NCI-H1048 (cell line): ENCODE measurements around the gene TBL1X.

ENCODE experiments used
- DNase-seq: peaks from one replicate; lab custom pipeline; 2025; lab: John Stamatoyannopoulos, UW

Gene TBL1X

DNA sequence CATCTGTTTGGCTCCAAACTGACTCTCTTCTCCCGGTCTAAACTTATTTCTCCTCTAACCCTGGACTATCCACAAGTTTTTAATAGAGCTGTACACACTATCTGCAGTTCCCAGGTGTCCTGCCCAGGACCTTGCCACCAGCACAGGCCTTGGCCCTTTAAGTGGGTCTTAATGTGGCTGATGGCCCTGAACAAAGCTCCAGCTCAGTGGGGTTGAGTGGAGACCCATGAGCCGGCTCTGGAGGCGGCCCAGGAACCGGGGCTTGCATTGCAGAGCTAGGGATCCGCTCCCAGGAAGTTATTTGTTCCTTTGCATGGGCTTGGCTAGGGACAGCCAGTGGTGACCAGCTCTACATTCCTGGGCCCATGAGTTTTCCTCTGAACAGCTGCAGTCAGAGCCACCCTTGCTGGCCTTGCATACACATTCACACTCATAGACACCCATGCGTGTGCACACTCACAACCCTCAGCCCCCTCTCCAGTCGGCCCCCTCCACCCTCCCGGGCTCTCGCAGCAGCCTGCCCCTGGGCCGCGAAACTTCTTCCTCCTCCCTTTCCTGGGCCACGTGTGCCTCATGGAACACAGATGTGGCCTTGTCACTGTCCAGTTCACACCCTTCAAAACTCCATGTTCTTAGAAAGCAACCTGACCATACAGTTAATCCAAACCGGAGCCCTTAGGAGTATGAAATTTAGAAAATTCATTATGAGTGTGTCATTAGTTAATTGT is 242.6 kb downstream of the TBL1X start:
- no peak for DNase-seq

DNA sequence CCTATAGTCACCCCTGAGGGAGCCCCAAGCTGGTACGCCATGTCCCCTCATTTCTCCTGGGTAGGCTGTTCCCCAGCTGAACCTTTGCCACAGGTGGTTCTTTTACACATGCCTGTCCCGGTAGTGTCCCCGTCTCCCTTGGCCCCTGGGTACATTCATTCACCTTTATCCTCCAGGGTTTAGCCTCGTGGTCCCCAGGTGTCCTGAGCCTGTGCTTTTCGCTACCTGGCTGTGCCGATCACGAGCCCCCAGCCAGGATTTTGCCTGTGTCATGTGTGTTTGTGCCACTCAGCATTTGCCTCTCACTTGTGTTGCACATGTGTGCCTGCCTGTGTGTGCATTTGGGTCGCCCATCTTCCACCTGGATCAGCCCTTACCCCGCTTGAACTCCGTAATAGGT is 243.2 kb downstream of the TBL1X start:
- no peak for DNase-seq

DNA sequence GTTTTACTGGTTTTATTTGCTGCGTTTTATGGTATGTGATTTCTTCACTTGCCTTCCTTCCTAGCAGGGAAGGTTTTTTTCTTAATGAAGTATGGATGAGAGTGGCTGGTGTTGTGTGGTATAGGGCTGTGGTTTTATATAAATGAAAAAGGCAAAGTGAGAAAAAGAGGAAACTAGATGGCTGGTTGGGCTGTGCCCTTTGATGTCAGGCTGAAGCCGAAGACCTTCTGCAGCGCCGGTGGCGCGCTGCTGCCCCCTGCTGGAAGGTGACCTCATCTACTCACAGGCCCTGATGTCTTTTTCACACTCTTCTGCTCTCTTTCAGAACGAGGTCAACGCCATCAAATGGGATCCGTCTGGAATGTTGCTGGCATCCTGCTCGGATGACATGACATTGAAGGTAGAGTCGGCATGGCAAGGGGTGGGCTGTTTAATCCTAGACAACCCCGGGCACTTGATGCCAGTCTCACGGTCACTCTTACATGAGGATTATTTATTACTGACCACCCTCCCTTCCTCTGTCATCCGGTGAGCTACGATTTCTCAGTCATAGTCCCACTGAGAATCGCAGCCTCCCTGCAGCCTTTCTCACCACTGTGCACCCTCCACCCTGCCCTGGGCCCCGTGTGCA is 244.2 kb downstream of the TBL1X start:
- peak; percentile 31 for DNase-seq

DNA sequence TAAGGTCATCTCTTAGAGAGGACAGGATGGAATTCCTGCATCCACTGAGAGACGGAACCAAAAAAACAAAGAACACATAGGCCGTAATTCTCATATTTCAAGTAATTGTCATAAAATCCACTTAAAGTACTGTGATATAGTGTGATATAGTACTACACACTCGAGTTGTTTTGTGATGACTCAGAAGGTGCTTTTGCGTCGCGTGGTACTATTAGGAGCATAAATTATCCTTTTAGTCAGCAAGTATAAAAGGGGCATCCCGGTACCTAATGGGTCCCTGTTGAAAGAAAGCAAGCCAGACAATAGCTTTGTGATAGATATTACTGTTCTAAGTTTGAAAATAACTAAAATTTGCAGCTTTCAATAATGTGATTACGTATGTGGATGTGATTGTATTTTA is 245.5 kb downstream of the TBL1X start:
- DNase-seq: no peak

DNA sequence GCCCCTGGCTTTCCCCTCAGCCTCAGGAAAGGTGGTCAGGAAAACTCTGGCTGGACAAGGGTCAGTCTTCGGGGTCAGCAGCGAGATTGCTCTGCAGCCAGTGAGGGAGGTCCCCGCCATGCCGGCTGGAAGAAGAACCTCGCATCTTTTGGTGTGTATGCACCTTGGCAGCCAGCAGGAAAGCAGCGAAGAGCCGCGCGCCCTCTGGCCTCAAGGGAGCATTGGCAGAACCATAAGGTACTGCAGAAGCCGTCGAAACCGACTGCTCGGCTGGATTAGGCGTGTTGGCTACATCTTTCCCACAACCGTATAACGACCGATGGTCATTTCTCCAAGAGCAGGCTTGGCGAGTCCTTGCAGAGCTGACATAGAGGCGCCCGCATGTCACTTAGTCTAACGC is 252.5 kb downstream of the TBL1X start:
- DNase-seq: no peak

DNA sequence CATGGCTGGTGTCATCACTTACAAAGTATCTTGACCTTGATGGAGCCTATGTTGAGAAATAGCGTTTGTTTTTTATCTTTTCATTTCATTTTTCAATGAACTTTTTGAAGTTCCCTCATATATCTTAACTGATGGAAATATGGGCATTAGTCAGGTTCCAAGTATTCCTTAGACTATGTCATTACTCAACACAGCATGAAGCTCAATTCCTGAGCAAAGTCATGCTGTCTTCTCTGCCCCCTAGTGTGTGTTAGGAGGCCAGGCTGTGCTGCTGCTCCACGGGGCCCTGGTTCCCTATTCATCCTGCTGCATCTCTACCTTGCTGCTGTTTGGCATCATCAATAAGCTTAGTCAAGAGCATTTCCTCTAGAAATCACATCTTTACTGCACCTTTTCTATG is 259.9 kb downstream of the TBL1X start:
- DNase-seq: no peak

DNA sequence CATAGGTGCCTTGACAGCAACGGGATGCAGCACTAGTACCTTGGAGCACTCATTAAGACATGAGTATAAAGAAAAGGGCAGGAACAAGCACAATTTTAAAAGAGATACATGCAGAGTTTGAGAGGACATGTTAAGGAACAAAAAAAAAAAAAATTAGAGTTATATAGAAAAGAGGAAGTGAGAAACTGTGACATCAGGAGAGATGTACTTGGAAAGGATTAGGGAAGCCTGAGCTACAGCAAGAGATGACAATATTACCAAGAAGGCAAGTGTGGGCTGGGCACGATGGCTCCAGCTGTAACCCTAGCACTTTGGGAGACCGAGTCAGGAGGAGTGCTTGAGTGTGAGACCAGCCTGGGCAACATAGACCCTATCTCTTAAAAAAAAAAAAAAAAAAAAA is 263.4 kb downstream of the TBL1X start:
- no peak for DNase-seq

DNA sequence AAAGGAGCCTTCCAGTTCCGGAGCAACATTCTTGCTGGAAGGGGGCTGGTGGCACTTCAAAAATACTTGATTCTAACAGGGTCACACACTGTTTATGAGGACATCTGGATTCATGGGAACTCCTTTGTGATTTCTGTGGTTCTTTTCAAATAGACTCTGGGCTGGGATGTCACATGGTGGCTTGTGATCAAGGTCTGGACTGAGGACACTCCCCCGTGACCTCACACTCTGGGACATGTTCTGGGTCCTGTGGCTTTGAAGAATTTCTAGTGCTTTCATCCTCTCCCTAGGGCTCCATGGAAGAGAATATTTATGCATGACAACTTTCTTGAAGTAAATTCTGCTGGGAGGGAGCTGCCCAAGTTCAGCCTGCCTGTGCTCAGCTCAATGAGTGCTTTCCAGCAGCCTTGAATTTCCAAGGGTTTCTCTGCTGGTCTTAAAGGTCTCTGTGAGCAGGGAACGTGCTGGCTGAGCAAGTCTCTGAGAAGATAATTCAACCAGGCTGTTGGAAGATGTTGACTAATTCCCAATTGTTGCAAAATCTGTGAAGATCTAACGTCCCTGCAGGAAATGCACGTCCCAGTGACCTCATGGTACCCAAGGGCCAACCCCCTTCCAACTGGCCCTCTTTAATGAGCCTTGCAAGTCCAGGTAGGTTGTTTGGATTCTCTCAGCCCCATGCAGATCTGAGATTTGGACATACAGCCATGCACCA is 264.5 kb downstream of the TBL1X start:
- DNase-seq: no peak

DNA sequence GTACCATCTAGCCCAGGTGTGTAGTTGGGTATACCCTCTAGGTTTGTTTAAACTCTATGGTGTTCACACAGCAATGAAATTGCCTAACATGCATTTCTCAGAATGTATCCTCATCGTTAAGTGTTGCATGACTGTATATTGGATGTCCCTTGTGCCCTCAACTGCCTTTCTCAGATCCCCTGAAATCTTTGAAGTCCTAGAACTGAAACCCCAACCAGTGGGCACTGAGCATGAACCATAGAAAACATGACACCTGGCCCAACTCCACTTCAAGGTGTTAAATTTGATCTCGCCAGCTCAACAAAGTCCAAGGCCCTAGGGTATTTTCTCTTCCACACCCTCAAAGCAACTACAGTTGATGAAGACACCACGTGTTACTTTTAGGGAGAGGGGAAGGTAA is 265.2 kb downstream of the TBL1X start:
- no peak for DNase-seq

DNA sequence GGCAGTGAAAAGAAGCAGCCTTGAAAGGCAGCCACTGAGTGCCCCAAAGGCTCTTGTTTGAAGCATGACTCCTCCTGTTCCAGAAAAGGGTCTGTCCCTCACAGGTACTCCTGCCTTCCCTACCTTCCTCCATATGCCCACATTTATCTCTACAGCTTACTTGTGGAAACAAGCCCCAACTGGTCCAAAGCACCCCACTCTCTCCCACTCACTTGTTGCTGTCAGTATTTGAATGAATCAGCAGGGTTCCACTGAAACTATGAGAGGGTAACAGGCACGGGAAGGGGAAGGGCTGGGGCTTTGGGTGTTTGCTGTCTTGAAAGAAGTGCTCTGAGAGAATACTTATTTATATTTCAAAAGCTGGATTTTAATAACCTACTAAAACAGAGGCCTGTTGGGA is 265.9 kb downstream of the TBL1X start:
- no peak for DNase-seq

DNA sequence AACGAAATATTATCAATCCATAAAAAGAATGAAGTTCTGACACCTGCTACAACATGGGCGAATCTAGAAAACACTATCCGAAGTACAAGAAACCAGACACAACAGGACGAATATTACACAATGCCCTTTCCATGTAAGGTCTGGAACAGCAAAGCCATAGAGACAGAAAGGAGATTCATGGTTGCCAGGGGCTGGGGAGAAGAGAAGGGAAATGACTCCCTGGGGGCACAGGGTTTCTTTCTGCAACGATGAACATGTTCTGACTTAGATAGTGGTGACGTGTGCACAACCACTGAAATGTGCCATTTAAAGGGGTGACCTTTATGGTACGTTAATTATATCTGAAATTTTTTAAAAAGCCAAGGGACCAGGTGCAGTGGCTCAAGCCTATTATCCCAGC is 272.5 kb downstream of the TBL1X start:
- no peak for DNase-seq

DNA sequence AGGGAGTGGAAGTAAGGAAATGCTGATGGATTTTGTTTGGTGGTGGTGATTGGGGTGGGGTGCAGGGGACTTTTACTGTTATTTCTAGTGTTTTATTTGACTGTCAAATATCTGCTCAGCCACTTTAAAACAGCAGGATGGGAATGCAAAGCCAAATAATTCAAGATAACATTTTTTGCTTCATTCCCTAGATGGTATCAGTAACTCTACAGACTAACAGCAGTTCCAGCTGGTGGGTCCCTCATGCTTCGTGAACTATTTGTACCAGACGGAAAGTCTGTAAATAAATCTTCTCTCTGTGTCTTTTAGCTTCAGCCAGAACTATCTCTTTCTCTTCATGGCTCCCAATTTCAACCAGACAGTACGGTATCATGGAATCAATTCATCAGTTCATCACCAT is 273.3 kb downstream of the TBL1X start:
- no peak for DNase-seq

DNA sequence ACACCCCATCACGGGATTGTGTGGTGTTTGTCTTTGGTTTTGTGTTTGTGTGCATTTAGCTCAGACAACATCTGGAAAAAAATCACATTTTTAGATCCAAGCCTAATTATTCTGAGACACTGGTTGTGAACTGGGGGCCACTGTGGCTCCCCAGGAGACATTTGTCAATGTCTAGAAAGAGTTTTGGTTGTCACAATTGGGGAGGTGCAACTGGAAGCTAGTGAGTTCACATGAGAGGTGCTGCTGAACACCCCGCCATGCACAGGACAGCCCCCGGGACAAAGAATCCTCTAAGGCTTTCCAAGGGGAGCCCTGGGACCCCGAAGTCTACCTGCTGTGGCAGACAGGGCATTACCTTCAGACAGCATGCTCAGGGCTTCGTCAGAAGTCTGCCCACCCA is 274.3 kb downstream of the TBL1X start:
- no peak for DNase-seq

DNA sequence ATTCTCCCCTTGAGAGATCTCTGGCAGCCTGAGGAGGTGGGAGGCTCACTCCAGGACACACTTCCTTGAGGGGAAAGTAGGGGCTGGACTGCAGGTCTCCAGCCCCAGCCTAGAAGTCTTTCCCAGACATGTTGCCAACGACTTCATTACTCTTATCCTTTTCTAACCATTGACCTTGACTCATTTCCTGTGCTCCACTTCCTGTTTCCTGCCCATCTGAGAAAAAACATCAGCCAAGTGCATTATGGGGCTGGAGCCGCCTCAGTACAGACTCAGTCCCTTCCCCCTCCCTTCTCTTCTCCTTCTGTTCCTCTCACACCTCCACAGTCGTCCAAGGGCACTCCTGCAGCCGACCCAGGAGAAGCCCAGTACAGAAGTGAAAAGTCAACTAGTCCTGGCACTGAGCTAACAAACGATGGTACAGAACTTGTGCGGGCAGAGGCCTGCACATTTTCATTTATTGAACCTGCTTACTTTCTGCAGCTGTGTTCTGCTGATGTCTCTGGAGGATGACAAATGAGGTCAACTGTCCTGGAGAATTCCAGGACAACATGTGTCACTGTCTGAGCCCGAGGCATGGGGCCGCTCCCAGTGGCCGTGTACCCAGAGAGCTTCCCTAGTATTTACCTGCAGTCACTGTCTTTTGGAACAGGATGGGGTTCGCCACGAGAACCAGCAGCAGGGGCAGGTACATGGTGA is 280.7 kb downstream of the TBL1X start:
- no peak for DNase-seq

DNA sequence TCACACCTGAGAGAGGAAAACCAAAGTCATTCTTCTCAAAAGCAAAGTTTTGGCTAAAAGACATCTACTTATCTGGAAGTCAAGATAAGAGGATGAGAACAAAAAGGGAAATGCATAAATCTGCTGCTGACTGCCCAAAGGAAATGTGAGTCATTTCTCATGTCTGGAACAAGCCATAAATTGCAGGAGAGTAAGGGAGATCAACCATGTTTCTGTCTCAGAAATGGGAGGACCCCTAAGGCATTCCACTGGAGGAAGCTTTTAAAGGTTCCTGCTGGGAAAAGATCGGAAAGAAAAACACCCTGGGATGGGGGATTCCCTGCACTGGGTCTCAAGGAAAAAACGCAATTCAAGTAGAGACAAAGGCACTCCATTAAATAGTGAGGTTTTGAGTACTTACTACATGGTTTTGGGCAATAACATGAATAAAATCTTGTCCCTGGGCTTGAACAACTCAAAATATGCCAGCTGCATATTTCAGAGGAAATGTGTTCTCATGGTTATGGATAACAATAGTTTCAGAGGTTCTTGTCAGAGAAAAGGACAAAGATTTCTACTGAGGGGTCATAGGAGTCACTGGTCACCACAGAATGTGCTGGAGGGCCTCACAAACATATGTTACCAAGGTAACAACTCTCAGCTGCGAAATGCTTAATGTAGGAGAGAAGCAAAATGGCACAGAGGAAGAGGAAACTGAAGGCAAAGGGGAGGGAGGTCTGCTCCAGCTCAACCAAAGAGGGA is 281.5 kb downstream of the TBL1X start:
- DNase-seq: no peak

DNA sequence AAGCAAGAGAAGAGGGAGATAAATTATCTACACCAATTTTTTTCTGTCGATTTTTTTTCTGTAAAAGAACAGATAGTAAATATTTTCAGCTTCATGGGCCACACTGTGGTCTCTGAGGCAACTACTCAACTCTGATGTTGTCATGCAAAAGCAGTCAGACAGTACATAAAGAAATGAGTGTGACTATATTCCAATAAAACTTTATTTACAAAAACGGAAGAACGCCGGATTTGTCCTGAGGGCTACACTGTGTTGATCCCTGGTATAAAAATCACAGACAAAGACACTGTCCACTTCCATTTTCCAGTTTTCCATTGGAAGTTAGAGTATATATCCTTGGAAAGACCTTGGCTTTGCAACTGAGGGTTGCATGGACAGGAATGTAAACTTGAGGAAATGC is 282.8 kb downstream of the TBL1X start:
- DNase-seq: no peak

DNA sequence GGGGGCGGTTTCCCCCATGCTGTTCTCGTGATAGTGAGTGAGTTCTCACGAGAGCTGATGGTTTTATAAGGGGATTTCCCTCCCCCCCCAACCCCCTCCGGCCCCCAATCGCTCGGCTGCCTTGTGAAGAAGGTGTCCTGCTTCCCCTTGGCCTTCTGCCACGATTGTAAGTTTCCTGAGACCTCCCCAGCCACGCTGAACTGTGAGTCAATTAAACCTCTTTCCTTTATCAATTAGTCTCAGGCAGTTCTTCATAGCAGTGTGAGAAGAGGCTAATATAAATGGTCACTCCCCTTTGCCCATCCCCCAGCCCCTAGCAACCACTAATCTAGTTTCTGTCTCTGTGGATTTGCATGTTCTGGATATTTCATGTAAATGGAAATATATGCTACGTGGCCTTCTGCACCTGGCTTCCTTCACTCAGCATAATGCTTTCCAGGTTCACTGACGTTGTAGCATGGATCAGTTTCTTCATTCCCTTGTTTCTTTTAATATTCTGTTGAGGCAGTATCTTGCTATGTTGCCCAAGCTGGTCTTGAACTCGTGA is 284.4 kb downstream of the TBL1X start:
- DNase-seq: no peak

DNA sequence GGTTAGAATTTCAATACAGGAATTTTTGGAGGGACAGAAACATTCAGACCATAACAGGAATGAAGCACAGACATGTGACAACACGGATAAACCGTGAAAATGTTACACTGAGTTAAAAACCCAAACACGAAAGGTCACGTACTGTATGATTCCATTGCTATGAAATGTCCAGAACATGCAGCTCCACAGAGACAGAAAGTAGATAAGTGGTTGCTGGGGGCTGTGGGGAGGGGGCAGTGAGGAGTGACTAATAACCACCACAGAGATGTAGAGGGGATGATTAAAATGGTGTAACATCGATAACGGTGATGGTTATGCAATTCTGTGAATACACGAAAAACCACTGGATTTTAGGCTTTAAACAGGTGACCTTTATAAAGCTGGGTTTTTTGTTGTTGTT is 292.5 kb downstream of the TBL1X start:
- no peak for DNase-seq

DNA sequence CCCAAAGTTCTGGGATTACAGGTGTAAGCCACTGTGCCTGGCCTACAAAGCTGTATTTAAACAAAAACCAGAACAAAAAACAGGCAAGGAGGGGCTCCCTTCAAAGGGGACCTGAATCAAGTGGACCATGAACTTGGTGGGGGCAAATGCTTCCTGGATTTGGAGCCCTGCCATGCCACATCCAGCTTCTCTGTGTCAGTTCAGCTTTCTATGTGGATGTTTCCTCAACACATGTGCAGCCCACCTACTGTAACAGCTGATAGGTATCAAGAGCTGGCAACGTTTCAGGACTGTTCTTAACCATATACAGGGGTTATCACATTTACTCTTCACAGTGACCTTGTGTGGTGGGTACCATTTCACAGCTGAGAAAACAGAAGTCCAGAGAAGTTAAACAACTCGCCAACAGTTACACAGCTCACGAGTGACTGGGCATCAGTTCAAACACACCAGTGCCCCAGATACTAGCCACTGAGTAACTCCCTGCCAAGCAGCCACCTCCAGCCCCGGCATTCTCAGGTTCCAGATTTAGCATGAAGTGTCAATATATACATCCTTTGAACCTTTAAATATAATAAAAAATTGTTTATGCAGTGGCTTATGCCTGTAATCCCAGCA is 293.3 kb downstream of the TBL1X start:
- DNase-seq: no peak

DNA sequence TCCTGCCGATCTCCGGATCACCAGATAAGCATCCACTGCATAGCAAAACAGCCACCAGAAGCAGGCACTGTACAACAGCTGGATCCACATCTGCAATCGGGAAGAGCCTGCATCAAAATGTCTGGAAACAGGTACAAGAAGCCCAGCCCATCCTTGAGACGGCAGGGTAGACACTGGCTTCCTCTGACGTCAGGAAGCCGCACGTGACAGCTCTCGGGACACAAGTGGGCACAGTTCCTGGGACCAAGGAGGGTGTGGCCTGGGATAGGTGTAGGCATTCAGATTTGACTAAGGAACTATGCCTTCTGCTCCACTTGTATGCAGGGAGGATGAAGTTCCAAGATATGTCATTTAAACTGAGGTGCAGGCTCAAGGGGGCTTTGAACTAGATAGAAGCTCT is 294.5 kb downstream of the TBL1X start:
- DNase-seq: no peak

DNA sequence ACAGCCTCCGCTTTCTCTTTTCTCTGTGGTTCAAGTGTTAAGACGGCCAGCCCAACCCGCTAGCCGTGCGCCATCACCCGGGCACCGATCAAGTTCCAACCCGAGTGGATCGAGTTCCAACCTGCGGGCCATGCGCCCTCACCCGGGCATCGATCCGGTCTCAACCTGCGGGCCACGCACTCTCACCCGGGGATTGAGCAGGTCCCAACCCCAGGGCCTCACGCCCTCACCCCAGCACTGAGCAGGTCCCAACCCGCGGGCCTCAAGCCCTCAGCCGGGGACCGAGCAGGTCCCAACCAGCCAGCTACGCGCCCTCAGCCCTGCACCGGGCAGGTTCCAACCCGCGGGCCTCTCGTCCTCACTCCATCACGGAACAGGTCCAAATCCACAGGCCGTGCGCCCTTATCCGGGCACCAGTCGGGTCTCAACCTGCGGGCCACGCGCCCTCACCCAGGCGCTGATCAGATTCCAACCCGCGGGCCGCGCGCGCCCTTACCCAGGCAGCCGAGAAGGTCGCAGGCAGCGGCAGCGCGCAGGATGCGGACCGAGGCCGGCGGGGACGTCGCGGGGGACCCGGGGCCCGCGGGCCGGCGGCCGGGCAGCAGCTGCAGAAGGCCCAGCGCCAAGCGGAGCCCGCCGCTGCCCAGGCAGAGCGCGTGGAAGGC is 300.3 kb downstream of the TBL1X start:
- DNase-seq: no peak
